Stomach (tissue), 4 donors: ENCODE results near the gene GGCX.

ENCODE experiments used
- CTCF ChIP-seq, 7 experiments: fragments of 450-650 bp in 4 of 7; fragments of 200-600 bp in 3 of 7; sonication (generic) in 3 of 7; IDR thresholded peaks; one replicate each; pipeline ENCODE4 v1.5.1; 2016 to 2019; ENCODE audit warnings: antibody characterized with exemption in 7 of 7, control low read depth in 2 of 7, mild to moderate bottlenecking in 1 of 7
- EP300 ChIP-seq: sonication (generic); formaldehyde crosslinking; IDR thresholded peaks from one replicate; pipeline ENCODE4 v1.6.1; 2017; ENCODE audit warnings: antibody characterized with exemption
- POLR2A ChIP-seq, 4 donors: fragments of 450-650 bp; IDR thresholded peaks; one replicate each; pipeline ENCODE4 v1.6.1; 2016; ENCODE audit warnings: antibody characterized with exemption in 4 of 4, control low read depth in 2 of 4, mild to moderate bottlenecking in 1 of 4, moderate library complexity in 1 of 4
- POLR2AphosphoS5 ChIP-seq, 3 donors: sonication (generic); formaldehyde crosslinking; IDR thresholded peaks; one replicate each; pipeline ENCODE4 v1.6.1; 2016; ENCODE audit warnings: antibody characterized with exemption in 3 of 3

GRCh38 chr2:85580206-85580605, 18.9 kb upstream of the GGCX start:
- TF ChIP-seq CTCF (IDR thresholded peaks at IDR 0.05) (no peak), POLR2AphosphoS5 (IDR thresholded peaks at IDR 0.05) (no peak), POLR2A (IDR thresholded peaks at IDR 0.05) (no peak), EP300 (no peak)
